GM18526 (cell line): ENCODE measurements around the gene DDI1.

Source experiments
- POLR2A ChIP-seq: IDR thresholded peaks from 3 replicates; pipeline ENCODE4 v1.6.1; 2011; ENCODE audit not compliant: insufficient read length; ENCODE audit errors: extremely low read depth

Gene DDI1

GRCh38 chr11:104036588-104036987 lies at the start of gene DDI1:
Gene DDI1, plus strand, starts transcription at chr11:104036640. Its CDS starts 183 bp downstream, at chr11:104036823.
- no peak for TF ChIP-seq POLR2A

GRCh38 chr11:103987629-103988594 lies 48.5 kb upstream of the DDI1 start:
- no peak for TF ChIP-seq POLR2A

GRCh38 chr11:103988595-103988969 lies 47.9 kb upstream of the DDI1 start:
- no peak for TF ChIP-seq POLR2A

- TF ChIP-seq POLR2A: no peak
Observed at GRCh38 chr11:103993507-103993906, 42.9 kb upstream of the DDI1 start.

GRCh38 chr11:103994094-103994493 lies 42.3 kb upstream of the DDI1 start:
- no peak for TF ChIP-seq POLR2A

GRCh38 chr11:103994518-103994917 lies 41.9 kb upstream of the DDI1 start:
- TF ChIP-seq POLR2A: no peak

GRCh38 chr11:103995896-103996295 lies 40.5 kb upstream of the DDI1 start:
- no peak for TF ChIP-seq POLR2A

- no peak for TF ChIP-seq POLR2A
Observed at GRCh38 chr11:103997082-103997481, 39.4 kb upstream of the DDI1 start.

- no peak for TF ChIP-seq POLR2A
Observed at GRCh38 chr11:103998826-103999508, 37.5 kb upstream of the DDI1 start.

- no peak for TF ChIP-seq POLR2A
Observed at GRCh38 chr11:104000798-104001197, 35.6 kb upstream of the DDI1 start.

- TF ChIP-seq POLR2A: no peak
Observed at GRCh38 chr11:104001561-104002056, 34.8 kb upstream of the DDI1 start.

- TF ChIP-seq POLR2A: no peak
Observed at GRCh38 chr11:104003491-104003890, 32.9 kb upstream of the DDI1 start.

GRCh38 chr11:104005234-104005855 lies 31.1 kb upstream of the DDI1 start:
- no peak for TF ChIP-seq POLR2A

GRCh38 chr11:104009744-104010143 lies 26.7 kb upstream of the DDI1 start:
- TF ChIP-seq POLR2A: no peak

GRCh38 chr11:104011044-104011443 lies 25.4 kb upstream of the DDI1 start:
- no peak for TF ChIP-seq POLR2A
